Body of pancreas (tissue), 4 donors: ENCODE results near the gene TEF. TPM values are rescaled to one million over a fixed set of nuclear protein-coding genes. Genes with fewer than 3 reads are reported as not detected.
A peak's percentile ranks its signal among the peaks of the same experiment; 100 is the strongest.

Experiments used
- ATAC-seq: fragments of 150-250 bp; one replicate; pipeline ENCODE4 v1.9.1; 2016
- DNase-seq, 4 donors: peaks; one replicate each; pipeline ENCODE4 v3.0.0-alpha.2; 2019
- H3K27ac ChIP-seq, 4 donors: fragments of 200-600 bp; sonication (generic); 1 replicate in 3 of 4; 2 replicates in 1 of 4; pipeline versions ENCODE4 v1.5.1 to v1.6.1; 2016 to 2019; ENCODE audit warnings: mild to moderate bottlenecking in 1 of 4, mixed read lengths in 1 of 4, moderate library complexity in 1 of 4
- H3K27me3 ChIP-seq, 2 donors: fragments of 200-600 bp; sonication (generic); one replicate each; pipeline ENCODE4 v1.6.0; 2016; ENCODE audit warnings: mild to moderate bottlenecking in 1 of 2
- H3K36me3 ChIP-seq, 2 donors: fragments of 200-600 bp; sonication (generic); replicated peaks in 1 of 2; 2 replicates each; pipeline ENCODE4 v1.5.1; 2016; ENCODE audit warnings: low read depth in 2 of 2; ENCODE audit not compliant: insufficient read depth in 1 of 2
- H3K4me1 ChIP-seq: fragments of 200-600 bp; sonication (generic); one replicate; pipeline ENCODE4 v1.6.0; 2016
- H3K4me3 ChIP-seq, 2 donors: fragments of 200-600 bp; sonication (generic); 1 replicate in 1 of 2; 2 replicates in 1 of 2; pipeline ENCODE4 v1.5.1; 2016 to 2019
- H3K9me3 ChIP-seq, 3 donors: fragments of 200-600 bp; sonication (generic); 1 replicate in 2 of 3; 2 replicates in 1 of 3; pipeline ENCODE4 v1.5.1; 2016
- POLR2A ChIP-seq, 3 donors: fragments of 450-650 bp; IDR thresholded peaks; one replicate each; pipeline ENCODE4 v1.6.1; 2016; ENCODE audit warnings: antibody characterized with exemption in 3 of 3, mild to moderate bottlenecking in 2 of 3
- WGBS, 2 donors: methylation state at CpG; one replicate each; pipeline ENCODE4 v1.1.5; 2017; 5-methylcytosine and 5-hydroxymethylcytosine counted together
- intact Hi-C: fragments of 100-400 bp; cut with DNase I; formaldehyde crosslinking; loops from one replicate; pipeline ENCODE4 v1.15.1; 2023
- total RNA-seq, 2 donors: library from RNA; depleted of rRNA; stranded (reverse); fragments of >200 nt; gene quantifications; one replicate each; pipeline ENCODE4 v1.1.0, GENCODE V29; 2016
- TF ChIP-seq, protein P1 (sequence below), 7 experiments: fragments of 450-650 bp in 4 of 7; fragments of 200-600 bp in 3 of 7; sonication (generic) in 3 of 7; IDR thresholded peaks; one replicate each; pipeline ENCODE4 v1.5.1; 2016 to 2019; ENCODE audit warnings: antibody characterized with exemption in 7 of 7

Gene TEF
- total RNA-seq, 2 donors from 2014 or later: 10.9 to 29.0 TPM

DNA sequence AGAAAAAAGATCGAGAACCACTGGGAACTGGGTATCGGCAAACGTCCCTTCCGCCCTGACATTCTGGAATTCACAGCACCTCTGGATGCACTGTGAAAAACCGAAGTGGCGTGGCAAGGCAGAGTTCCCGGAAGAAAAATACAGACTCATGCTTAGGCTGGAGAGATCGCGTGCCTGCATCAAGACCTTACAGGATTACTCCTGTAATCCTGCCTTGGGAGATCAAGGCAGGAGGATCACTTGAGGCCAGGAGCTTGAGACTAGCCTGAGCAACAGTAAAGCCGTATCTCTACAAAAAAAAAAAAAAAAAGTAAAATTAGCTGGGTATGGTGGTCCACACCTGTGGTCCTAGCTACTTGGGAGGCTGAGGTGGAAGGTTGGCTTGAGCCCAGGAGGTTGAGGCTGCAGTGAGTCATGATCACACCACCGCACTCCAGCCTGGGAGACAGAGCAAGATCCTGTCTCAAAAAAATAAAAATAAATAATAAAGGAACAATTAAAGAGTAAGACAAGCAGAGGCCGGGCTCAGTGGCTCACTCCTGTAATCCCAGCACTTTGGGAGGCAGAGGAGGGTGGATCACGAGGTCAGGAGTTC lies 19.9 kb upstream of the TEF start:
- no peak for DNase-seq
- H3K4me3 ChIP-seq: no peak overlapping the region
- H3K4me1 ChIP-seq: peaks cover 20% of the 10 kb centered on the region
- 91% methylated on average over 10 to 13 of the region's 13 CpGs for WGBS, 2 donors
- intact Hi-C loops: no loop called here
- H3K36me3 ChIP-seq: peaks cover 0 to 3% of the 10 kb centered on the region in 2 donors
- H3K27me3 ChIP-seq: no peaks in the 10 kb centered on the region
- ATAC-seq: no peak
- no peaks in the 10 kb centered on the region for H3K9me3 ChIP-seq
- no peak for TF ChIP-seq POLR2A (IDR thresholded peaks at IDR 0.05)
- TF ChIP-seq, protein P1, sequence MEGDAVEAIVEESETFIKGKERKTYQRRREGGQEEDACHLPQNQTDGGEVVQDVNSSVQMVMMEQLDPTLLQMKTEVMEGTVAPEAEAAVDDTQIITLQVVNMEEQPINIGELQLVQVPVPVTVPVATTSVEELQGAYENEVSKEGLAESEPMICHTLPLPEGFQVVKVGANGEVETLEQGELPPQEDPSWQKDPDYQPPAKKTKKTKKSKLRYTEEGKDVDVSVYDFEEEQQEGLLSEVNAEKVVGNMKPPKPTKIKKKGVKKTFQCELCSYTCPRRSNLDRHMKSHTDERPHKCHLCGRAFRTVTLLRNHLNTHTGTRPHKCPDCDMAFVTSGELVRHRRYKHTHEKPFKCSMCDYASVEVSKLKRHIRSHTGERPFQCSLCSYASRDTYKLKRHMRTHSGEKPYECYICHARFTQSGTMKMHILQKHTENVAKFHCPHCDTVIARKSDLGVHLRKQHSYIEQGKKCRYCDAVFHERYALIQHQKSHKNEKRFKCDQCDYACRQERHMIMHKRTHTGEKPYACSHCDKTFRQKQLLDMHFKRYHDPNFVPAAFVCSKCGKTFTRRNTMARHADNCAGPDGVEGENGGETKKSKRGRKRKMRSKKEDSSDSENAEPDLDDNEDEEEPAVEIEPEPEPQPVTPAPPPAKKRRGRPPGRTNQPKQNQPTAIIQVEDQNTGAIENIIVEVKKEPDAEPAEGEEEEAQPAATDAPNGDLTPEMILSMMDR (IDR thresholded peaks at IDR 0.05): no peak
- H3K27ac ChIP-seq: no peak overlapping the region

DNA sequence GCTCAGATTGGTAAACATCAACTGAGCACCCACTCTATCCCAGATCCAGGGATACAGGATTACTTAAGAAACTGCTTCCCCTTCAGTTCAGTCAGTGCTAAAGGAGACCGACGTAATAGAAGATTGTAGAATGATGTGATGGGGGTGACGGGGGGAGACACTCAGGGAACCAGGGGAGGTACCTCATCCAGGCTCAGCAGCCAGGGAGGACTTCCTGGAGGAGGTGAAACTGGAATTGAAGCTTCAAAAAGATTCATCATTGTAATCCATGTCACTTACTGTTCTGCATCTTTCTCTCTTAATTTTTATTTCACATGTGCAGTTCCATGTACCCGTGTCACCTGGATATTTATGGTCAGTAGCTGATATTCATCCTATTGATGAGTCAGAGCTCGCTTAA lies 19.1 kb upstream of the TEF start:
- intact Hi-C loops: no loop called here
- peaks cover 26% of the 10 kb centered on the region for H3K4me1 ChIP-seq
- no peak overlapping the region for H3K4me3 ChIP-seq
- no peaks in the 10 kb centered on the region for H3K27me3 ChIP-seq
- TF ChIP-seq, protein P1 (IDR thresholded peaks at IDR 0.05): no peak
- no peak for TF ChIP-seq POLR2A (IDR thresholded peaks at IDR 0.05)
- peaks cover 0 to 1% of the 10 kb centered on the region in 2 donors for H3K36me3 ChIP-seq
- DNase-seq: no peak
- H3K27ac ChIP-seq: no peak overlapping the region
- 84 to 95% methylated on average over 5 of the region's 5 CpGs for WGBS, 2 donors
- H3K9me3 ChIP-seq: no peaks in the 10 kb centered on the region
- ATAC-seq: no peak

DNA sequence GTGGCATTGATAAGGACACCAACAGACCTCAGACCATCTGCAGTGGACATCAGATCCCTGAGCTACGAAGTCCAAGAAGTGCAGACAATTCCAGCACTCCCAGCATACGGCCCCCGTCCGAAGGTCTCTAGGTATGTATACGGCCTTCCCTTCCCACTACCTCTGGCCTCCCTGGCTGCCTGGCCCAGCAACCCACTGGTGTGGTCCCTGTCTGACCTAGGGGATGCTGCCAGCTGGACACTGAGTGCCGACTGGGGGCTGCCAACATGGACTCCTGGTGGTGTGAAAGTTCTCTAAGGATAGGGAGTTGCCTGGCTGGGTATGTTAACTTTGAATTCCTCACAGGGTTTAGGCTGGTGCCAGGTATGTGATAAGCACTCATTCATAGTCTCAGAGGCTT lies 17.5 kb upstream of the TEF start:
- no peak for DNase-seq
- H3K4me3 ChIP-seq: no peak overlapping the region
- TF ChIP-seq, protein P1 (IDR thresholded peaks at IDR 0.05): no peak
- TF ChIP-seq POLR2A (IDR thresholded peaks at IDR 0.05): no peak
- no peaks in the 10 kb centered on the region for H3K36me3 ChIP-seq
- H3K4me1 ChIP-seq: peaks cover 42% of the 10 kb centered on the region
- no peaks in the 10 kb centered on the region for H3K9me3 ChIP-seq
- 75 to 83% methylated on average over 2 to 6 of the region's 6 CpGs for WGBS, 2 donors
- no peaks in the 10 kb centered on the region for H3K27me3 ChIP-seq
- H3K27ac ChIP-seq: peak overlapping the region in 3 of 4 donors; percentile 38 to 90 (median 67)
- intact Hi-C loops: no loop called here
- no peak for ATAC-seq

- peak overlapping the region; percentile 38 to 90 (median 60) for H3K27ac ChIP-seq
- DNase-seq (peak; percentile 45 to 72 (median 68)), ATAC-seq (no peak)
- 17 to 31% methylated on average over 8 of the region's 8 CpGs for WGBS, 2 donors
- H3K9me3 ChIP-seq: no peaks in the 10 kb centered on the region
- H3K4me1 ChIP-seq: peaks cover 48% of the 10 kb centered on the region
- intact Hi-C loops: no loop called here
- H3K36me3 ChIP-seq: no peaks in the 10 kb centered on the region
- no peaks in the 10 kb centered on the region for H3K27me3 ChIP-seq
- no peak overlapping the region for H3K4me3 ChIP-seq
- no peak for TF ChIP-seq POLR2A (IDR thresholded peaks at IDR 0.05)
- TF ChIP-seq, protein P1 (IDR thresholded peaks at IDR 0.05): no peak
These were observed 16.8 kb upstream of the TEF start for GRCh38 chr22:41364955-41365354.

GRCh38 chr22:41365425-41365824 lies 16.3 kb upstream of the TEF start:
- peak overlapping the region; percentile 38 to 90 (median 60) for H3K27ac ChIP-seq
- no peaks in the 10 kb centered on the region for H3K36me3 ChIP-seq
- TF ChIP-seq, protein P1 (IDR thresholded peaks at IDR 0.05): no peak
- TF ChIP-seq POLR2A (IDR thresholded peaks at IDR 0.05): no peak
- intact Hi-C loops: no loop called here
- 56 to 68% methylated on average over 5 of the region's 5 CpGs for WGBS, 2 donors
- H3K4me1 ChIP-seq: peaks cover 53% of the 10 kb centered on the region
- H3K27me3 ChIP-seq: no peaks in the 10 kb centered on the region
- DNase-seq: peak in 1 of 4 donors; percentile 34
- no peak overlapping the region for H3K4me3 ChIP-seq
- no peak for ATAC-seq
- H3K9me3 ChIP-seq: no peaks in the 10 kb centered on the region
